Measurements from ENCODE around the gene COL3A1.

COL3A1 gene

DNA sequence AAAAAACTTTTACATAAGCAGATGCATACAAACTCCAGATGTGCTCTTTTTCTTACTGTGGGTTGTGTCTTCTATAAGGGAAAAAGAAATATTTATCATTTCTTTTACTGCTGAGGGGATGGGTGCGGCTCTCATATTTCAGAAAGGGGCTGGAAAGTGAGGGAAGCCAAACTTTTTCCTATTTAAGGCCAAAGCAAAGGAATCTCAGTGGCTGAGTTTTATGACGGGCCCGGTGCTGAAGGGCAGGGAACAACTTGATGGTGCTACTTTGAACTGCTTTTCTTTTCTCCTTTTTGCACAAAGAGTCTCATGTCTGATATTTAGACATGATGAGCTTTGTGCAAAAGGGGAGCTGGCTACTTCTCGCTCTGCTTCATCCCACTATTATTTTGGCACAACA is at the start of gene COL3A1:
Gene COL3A1 (plus strand): TSS at position 210 of the 400 bp plus-strand sequence. CDS start 117 bp downstream, at position 327.
- in situ Hi-C loops (cut with MboI; ENCODE audit: low sequenced_read_pairs), result no loop called here

DNA sequence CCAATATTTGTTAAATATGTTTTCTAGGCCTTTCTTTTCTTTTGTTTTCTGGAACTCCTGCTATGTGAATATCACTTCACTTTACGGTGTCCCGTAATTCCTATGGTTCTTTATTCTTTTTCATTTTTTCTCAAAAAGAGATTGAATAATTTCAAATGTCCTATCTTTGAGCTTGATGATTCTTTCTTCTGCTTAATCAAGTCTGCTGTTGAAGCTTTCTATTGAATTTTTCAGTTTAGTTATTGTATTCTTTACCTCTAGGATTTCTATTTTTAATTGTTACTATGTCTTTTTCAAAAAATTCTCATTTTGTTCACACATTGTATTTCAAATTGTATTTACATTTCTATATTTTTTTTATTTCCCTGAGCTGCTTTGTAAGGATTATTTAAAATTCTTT is 45.5 kb upstream of the COL3A1 start:
- in situ Hi-C loops (cut with MboI; ENCODE audit: low sequenced_read_pairs), result no loop called here

DNA sequence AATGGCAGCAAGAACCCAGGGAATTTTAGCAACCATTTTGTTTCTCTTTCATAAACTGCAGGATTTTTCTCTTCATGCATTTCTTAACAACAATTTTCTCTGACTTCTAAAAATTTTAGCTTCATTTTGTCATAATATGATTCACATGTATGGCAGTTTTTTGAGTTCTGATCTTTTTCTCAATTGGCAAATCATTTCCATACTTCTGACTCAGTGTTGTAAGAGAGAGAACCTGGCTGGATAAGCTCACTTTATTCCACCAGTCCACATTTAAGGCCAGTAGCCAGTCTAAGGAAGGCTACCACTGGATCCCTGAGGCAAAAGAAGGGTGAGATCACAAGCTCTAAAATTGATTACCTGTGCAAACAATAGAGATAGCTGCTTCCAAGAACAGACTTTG is 42.8 kb upstream of the COL3A1 start:
- in situ Hi-C loops (cut with MboI; ENCODE audit: low sequenced_read_pairs), result no loop called here

DNA sequence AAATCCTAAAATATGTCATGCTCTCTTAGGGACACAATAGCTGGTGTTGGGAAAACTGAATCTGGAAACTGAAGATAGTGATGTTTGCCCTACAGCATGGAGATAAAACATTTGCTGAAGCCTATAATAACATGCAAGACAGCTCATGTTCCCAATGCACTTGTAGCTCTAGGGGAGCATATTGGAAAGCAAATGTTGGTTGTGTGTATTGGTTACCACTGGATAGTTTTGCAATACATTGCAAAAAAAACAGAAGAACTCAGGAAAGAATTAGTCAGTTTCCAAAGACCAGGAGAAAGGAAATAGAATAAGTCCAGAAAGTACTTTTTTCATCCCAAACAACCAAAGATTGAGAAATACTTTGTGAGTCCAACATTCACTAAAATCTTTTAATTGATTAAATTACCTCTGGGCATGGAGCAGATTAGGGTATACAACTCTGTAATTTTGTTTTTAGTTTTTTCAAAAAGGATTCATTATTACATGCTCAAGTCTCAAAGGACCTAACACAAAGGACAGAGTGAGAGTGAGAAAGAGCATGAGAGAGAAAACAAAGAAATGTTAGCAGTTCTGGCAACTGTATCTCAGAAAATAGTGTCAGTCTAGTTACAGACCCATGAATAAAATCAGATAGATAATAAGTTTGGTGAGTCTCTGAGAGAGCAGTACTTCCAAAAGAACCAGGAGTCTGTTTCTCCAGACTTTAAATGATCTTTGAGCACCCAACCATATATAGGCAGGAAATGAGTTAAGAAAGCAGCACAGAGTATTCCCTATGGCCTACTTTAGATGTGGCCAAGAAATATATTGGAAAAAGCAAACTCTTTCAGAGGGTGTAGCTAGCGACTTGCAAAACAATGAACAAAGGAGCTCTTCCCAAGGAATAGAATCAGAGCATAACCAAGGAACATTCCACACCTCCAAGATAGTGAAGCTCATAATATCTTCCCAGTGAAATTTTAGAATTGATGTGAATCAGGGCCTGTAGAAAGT is 36.6 kb upstream of the COL3A1 start:
- in situ Hi-C loops (cut with MboI; ENCODE audit: low sequenced_read_pairs), result no loop called here

DNA sequence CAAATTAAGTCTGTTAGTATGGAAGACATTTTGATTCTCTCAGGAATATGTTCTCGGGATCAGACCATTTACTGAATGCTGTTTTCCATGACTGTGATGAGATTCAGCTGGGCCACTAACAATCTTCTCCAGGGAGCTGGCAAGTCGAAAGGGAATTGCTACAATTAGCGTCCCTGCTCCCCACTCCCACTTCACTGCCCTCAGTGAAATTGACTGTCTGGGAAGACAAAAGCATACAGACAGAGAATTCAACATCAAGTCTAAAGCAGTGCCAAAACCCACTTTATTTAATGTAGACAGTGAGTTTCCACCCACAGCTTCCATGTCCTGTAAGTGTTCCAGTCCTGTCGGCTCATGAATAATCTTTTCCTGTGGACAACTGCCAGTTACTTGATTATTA is 34.0 kb upstream of the COL3A1 start:
- in situ Hi-C loops (cut with MboI; ENCODE audit: low sequenced_read_pairs), result no loop called here

DNA sequence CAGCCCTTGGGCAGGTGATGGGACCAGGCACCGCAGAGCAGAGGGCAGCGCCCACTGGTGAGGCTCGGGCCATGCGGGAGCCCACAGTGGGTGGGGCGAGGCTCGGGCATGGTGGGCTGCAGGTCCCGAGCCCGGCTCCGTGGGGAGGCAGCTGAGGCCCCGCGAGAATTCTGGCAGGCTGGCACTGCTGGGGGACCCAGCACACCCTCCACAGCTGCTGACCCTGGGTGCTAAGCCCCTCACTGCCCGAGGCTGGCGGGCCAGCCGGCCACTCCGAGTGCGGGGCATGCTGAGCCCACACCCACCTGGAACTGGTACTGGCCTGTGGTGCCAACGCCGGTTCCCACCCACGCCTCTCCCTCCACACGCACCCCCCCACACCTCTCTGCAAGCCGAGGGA is 29.7 kb upstream of the COL3A1 start:
- in situ Hi-C loops (cut with MboI; ENCODE audit: low sequenced_read_pairs), result no loop called here

DNA sequence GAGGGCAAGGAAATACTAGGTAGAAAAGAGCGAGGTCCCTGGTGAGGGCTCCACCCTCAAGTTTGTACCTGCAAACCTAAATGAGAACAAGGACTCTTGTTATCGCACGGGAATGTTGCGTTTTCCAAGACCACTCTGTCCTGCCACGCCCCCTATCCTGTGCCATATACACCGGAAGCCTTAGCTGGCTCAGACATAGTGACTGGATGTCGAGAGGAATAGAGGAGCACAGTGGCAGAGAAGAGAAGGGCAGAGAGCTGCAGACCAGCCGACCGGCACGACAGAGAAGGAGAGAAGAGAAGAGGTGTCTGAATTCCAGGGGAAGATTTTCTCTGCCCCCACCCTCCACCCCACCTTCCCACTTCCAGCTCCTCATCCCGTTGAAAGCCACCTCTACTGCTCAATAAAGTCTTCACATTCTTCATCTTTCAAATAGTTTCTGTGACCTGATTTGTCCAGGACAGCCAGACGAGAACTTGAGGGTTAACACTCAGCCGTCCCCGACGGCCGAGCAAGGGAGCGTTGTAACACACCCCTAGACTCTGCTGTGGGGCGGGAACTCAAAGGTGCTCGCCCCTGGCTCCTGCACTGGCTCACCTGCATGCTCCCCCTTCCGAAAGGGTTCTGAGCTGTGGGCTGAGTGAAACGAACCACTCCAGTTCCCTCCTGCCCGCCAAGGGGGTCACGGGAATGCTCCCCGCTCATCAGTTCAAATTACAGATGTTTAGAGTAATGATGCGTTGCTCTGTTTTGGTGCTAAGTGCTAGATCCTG is 24.9 kb upstream of the COL3A1 start:
- in situ Hi-C loops (cut with MboI; ENCODE audit: low sequenced_read_pairs), result no loop called here

DNA sequence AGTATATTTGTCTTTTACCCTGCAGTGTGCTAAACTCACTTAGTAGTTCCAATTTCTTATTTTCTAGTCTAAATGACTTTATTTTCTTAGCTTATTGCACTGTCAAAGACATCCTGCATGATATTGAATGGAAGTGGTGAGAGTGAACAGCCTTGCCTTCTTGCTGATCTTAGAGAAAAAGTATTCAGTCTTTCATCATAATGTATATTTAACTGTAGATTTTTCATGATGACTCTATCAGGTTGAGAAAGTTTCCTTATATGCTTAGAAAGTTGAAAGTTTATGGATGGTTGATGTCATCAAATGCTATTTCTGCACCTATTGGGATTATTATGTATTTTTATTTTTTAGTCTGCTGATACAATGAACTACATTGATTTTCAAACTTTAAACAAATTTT is 21.3 kb upstream of the COL3A1 start:
- in situ Hi-C loops (cut with MboI; ENCODE audit: low sequenced_read_pairs), result no loop called here

DNA sequence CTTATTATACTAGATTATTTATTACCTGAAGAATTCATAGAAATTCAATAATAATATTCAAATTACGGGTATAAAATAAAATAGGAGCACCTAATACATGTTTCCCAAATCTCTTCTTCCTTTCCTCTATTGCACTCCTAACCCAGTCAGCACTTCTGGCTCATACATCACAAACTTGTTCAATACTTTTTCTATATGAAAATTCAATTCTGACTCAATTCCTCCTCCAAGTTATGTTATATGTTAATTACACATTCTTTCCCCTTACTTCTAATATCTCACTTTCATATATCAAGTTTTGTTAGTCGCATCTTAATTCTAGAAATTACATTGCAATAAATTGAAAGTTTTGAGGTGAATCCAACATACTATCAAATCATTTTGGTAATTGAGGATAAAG is 17.9 kb upstream of the COL3A1 start:
- in situ Hi-C loops (cut with MboI; ENCODE audit: low sequenced_read_pairs), result no loop called here

DNA sequence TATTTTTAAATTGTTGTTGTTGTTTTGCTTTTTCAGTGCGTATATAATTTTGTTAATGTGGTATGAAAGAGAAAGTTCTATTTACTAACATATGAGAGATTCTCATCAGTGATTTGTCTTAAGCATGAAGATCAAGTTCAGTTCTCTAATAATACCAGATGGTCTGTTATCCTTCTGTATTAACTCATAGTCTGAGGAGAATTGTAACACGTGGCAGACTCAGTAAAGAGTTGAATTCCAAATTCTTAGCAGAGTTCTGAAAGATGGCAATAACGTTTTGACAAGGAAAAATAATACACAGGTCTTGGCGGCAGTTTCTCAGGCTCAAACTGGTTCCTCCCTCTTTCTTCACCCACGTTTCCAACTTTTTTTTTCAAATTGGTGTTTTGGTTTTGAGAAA is 17.2 kb upstream of the COL3A1 start:
- in situ Hi-C loops (cut with MboI; ENCODE audit: low sequenced_read_pairs), result no loop called here

DNA sequence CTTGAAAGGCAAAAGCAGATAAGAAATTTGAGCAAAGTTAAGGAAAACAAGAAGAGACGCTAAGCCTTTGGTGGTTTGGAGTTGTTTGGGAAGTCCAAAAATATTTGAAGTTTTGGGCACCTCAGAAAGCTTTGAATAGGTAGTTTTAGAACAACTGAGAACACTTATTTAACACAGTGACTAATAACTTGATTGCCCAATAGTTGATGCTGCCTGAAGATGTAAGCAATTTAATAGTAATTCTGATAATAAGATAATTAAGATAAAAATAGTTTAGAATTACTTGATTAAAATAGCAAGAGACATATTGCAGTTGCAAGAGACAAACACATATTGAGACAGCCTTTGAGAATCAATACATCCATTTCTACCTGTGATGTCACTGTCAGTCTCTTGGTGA is 16.5 kb upstream of the COL3A1 start:
- in situ Hi-C loops (cut with MboI; ENCODE audit: low sequenced_read_pairs), result no loop called here

DNA sequence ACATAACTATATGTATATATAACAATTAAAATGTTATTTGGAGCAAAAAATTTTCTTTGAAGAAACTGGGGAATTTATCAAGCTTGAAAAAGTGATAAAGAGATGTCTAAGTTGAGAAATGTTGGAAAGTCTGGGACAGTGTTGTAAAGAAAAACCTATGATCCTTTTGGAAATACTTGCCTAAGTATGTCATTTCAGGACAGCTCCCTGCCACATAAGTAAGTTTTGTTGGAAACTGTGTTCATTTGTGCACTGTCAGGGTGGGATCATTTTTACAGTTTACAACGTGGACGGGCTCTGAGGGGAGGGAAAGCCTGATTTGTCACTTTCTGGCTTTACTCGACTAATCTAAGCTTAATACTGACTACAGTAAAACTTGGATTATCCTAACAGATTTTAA is 10.4 kb upstream of the COL3A1 start:
- in situ Hi-C loops (cut with MboI; ENCODE audit: low sequenced_read_pairs), result no loop called here

DNA sequence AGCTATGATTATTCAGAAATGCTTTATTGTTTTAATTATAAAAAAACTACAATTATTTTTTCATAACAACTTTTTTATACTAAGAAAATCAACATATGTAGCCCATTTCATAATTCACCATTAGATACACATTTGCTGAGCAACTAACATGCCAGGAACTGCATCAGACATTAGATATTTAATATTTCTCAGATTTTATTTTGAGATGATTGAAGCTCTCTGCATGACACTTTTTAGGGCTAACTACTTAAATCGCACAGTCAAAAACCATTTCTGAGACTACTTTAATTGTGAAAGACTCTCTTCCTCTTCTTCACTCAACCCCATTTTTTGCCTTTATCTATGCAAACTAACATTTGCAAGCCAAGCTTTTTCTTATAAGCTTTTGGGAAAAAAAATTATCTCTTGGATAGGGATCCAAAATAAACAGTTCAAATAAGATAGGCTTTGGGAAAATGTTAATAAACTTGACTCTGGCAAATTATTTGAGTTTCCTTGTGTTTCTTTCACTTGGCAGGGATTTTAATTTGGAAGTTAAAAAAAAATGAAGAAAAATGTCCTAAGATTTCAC is 9.1 kb upstream of the COL3A1 start:
- in situ Hi-C loops (cut with MboI; ENCODE audit: low sequenced_read_pairs), result no loop called here

DNA sequence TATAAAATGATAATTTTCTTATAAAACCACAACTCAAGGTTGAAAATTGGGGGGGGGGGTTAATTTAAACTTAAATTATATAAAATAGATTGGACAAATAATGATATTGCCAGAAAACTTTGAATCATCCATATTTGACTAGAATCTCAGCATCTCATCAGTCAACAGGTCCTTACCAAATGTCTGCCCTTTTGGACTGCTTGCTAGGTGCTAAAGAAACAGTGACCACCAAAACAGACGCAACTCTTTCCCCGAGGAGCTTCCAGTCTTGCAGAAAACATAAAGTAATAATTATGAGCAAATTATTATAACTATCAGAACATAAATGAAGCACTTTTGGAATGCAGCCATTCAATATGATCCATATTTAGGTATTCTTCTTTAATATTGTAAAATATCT is 8.6 kb upstream of the COL3A1 start:
- in situ Hi-C loops (cut with MboI; ENCODE audit: low sequenced_read_pairs), result no loop called here

DNA sequence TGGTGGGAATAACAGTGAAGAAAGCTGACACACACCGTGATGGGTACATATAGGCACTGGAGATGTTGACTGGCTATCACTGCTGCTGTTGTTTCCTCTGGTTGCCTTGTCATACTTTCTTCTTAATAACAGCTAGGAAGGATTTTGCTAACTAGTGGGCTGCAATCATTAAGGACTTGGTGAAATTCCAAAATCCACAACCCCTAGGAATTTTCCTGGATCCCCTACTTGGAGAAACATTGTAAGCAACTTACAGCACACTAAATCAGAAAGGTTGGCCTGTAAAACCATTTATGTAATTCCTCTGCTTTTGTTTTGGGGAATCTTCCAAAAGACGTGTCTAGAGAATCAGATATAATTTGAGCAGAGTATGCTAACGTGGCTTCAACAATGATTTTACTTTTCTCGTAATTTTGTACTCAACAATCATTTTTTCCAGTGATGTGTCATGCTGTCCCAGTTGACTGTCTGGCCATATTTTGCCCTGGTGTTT is 8.0 kb upstream of the COL3A1 start:
- in situ Hi-C loops (cut with MboI; ENCODE audit: low sequenced_read_pairs), result no loop called here

DNA sequence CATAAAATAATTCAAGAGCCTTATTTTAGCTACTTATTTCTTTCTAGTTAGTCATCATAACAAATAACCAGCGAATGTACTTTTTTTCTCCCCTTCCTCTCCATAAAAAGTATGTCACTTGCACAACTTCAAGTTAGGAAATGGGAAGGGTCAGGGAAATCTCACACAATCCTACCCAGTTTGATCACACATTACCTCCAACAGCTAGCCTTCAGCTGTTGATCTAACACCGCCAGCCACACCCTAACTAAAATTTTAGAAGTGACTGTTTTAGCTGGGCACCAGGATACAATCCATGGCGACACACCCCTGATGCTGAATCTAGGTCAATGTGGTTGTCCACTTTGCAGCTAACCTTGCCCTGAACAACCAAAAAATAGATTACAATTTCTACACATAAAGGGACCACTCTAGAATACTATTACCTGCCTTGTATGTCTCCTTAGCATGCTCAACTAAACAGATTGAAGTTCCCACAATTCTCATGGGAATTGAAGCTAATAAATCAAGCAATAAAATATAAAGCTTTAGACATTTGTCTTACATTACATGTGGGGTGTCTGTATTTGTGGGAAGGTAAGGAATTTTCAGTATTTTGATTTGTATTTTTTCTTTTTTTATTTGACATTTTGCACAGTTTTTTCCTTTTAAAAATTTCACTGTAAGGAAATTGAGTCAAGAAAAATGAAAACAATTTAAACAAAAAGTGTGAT is 7.3 kb upstream of the COL3A1 start:
- in situ Hi-C loops (cut with MboI; ENCODE audit: low sequenced_read_pairs), result no loop called here

DNA sequence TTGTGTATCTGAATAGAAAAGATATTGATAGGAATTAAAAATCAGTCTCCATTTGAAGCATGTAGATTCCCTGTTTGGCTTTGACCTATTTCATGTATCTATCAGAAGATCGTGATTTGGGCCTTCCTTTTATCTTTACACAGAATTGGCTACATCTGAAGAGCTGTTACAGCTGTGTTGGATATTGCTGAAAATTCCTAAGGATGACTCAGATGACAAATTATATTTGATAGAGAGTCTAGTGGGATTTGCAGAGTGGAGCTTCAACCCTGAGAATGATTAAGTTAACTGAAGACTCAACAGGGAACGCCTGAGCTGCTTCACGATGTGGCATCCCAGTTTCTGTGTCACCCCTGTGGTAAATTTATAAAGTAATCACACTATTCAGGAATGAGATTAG is 4.9 kb upstream of the COL3A1 start:
- in situ Hi-C loops (cut with MboI; ENCODE audit: low sequenced_read_pairs), result no loop called here

DNA sequence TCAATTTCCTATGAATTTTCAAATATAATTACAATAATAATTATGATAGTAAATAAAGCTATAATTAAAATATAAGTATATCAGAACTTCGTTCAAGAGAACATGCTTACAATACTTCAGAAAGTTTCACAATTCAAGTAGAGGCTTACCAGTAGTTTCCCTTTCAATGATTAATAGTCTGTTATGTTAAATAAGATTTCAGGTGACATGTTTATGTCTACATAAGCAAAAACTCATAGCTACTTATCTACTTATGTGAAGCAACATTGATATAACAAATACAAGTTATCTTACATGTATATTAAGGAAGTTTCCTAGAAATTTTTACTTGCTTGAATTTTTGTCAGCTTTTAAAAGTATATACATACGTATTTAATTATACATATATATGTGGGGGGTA is 4.5 kb upstream of the COL3A1 start:
- in situ Hi-C loops (cut with MboI; ENCODE audit: low sequenced_read_pairs), result no loop called here

DNA sequence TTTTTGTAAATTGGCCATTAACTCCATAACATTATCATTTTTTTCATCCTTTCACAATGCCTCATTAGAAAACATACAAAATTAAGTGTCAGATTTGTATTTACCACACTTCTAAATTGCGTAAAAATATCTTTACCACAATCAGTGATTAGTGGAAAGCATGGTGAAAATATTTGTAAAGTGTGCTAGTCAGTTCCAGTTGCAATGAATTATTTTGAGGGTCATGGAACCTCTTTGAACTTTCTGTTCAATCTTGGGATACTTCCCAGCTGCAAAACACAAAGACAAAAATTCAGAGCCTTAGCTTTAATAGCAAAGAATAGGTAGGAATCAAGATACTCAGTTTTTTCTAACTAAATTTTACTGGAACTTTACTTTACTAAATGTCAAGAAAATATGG is 4.0 kb upstream of the COL3A1 start:
- in situ Hi-C loops (cut with MboI; ENCODE audit: low sequenced_read_pairs), result no loop called here

DNA sequence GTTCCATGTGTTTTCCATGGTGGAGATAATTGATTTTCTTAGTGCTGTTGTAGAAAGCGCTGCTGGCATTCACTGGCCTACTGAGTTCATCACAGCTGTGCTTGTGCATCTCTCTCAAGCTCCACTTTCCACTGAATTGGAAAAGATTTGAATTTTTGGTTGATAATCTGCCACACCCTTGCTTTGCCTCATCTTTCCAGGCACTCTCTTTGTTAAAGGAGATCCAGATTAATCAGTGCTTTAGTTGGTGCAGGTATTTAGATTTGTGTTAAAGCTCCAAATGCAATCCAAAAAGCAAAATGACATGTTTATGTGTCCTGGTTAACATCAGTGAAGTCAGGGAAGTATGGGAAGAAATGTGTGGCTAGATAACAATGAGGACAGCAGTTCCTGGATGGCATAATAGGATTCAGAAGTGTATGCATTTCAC is 2.7 kb upstream of the COL3A1 start:
- in situ Hi-C loops (cut with MboI; ENCODE audit: low sequenced_read_pairs), result no loop called here

DNA sequence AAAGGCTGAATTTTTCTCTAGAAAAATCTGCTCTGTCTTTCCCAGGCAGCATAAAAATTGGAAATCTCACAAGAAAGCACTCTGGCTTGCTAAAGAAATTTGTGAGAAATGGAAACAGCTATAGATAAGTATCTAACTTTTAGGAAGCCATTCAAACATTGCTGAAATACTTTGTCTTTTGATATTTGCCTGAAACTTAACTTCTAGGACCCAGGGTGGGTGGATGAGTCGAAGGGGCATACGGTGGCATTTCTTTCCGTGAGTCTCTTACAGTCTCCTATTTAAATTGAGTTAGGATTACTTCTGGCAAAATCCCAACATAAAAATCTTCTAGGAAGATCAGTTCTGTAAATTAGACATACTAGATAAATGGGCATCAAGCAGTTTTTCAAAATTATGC is 532 bp upstream of the COL3A1 start:
- in situ Hi-C loops (cut with MboI; ENCODE audit: low sequenced_read_pairs), result no loop called here

All from HL-60/S4 treated with retinoic acid at 250 ng/mL for 4 days and 3 days (cell line).